H1 (cell line): ENCODE data around the gene TPRN. TPM values are rescaled to one million over a fixed set of nuclear protein-coding genes. Genes with fewer than 3 reads are reported as not detected.

Experiments
- CTCF ChIA-PET: fragments of 300-600 bp; sonication (Branson Sonifier 250); formaldehyde crosslinking; loops from one replicate; lab custom pipeline; 2021; ENCODE audit not compliant: partially characterized antibody; lab: Charles Lee
- POLR2A ChIA-PET: fragments of 300-600 bp; sonication (Branson Sonifier 250); formaldehyde crosslinking; loops from one replicate; lab custom pipeline; 2021; ENCODE audit warnings: inconsistent platforms; ENCODE audit not compliant: partially characterized antibody; lab: Charles Lee
- DNase-seq, 2 experiments: peaks; one replicate each; pipeline versions ENCODE4 v3.0.0 to v3.0.0-alpha.2; 2010 to 2022; ENCODE audit warnings: low spot score in 2 of 2, low read depth in 1 of 2, mixed read lengths in 1 of 2
- FAIRE-seq: peaks from 2 replicates; lab custom pipeline; 2011; peaks lifted over from hg19 to GRCh38; lab: Jason Lieb, UNC
- H2AFZ ChIP-seq: 2 replicates; pipeline ENCODE4 v1.8.1; 2012; ENCODE audit warnings: low read length, inconsistent platforms
- H2AK5ac ChIP-seq: 2 replicates; pipeline ENCODE4 v1.6.1; 2013; ENCODE audit warnings: low read depth, low read length
- H2BK120ac ChIP-seq: replicated peaks from 2 replicates; pipeline ENCODE3; 2013; ENCODE audit warnings: low read depth, low read length, inconsistent platforms
- H2BK12ac ChIP-seq: 2 replicates; pipeline ENCODE4 v1.6.1; 2013; ENCODE audit warnings: low read depth, low read length
- H2BK15ac ChIP-seq: 2 replicates; pipeline ENCODE4 v1.6.1; 2013; ENCODE audit warnings: low read length
- H2BK20ac ChIP-seq: 2 replicates; pipeline ENCODE4 v1.6.1; 2013; ENCODE audit warnings: low read length
- H2BK5ac ChIP-seq: 2 replicates; pipeline ENCODE4 v1.6.1; 2013; ENCODE audit warnings: low read depth, low read length
- H3K14ac ChIP-seq: 2 replicates; pipeline ENCODE4 v1.6.1; 2013; ENCODE audit warnings: inconsistent platforms; ENCODE audit not compliant: insufficient read length
- H3K18ac ChIP-seq: 2 replicates; pipeline ENCODE4 v1.6.1; 2013; ENCODE audit warnings: low read length; ENCODE audit errors: extremely low read depth
- H3K23ac ChIP-seq: 2 replicates; pipeline ENCODE4 v1.6.1; 2013; ENCODE audit warnings: inconsistent platforms; ENCODE audit not compliant: insufficient read length
- H3K23me2 ChIP-seq: 2 replicates; pipeline ENCODE4 v1.6.1; 2013; ENCODE audit warnings: low read depth, low read length
- H3K27ac ChIP-seq: 2 replicates; pipeline ENCODE4 v1.6.1; 2011; ENCODE audit warnings: low read depth, low read length, inconsistent platforms
- H3K27me3 ChIP-seq, 4 experiments: replicated peaks in 1 of 4; 1 replicate in 1 of 4; 2 replicates in 3 of 4; pipeline versions ENCODE4 v1.6.1 to v1.8.1; 2011 to 2013; ENCODE audit warnings: low read length in 3 of 4, mild to moderate bottlenecking in 3 of 4, inconsistent platforms in 2 of 4, mixed read lengths in 2 of 4, moderate library complexity in 1 of 4; ENCODE audit not compliant: control insufficient read depth in 3 of 4, insufficient read depth in 3 of 4; ENCODE audit errors: extremely low read depth in 1 of 4
- H3K36me3 ChIP-seq, 4 experiments: 2 replicates each; pipeline versions ENCODE4 v1.6.1 to v1.8.1; 2011 to 2013; ENCODE audit warnings: mild to moderate bottlenecking in 4 of 4, low read length in 3 of 4, moderate library complexity in 2 of 4, control low read depth in 1 of 4, inconsistent platforms in 1 of 4; ENCODE audit not compliant: insufficient read depth in 4 of 4, control insufficient read depth in 2 of 4
- H3K4ac ChIP-seq: replicated peaks from 2 replicates; pipeline ENCODE3; 2013; ENCODE audit warnings: low read length, low read depth, mixed read lengths, inconsistent platforms; ENCODE audit not compliant: insufficient read length
- H3K4me1 ChIP-seq, 4 experiments: replicated peaks in 1 of 4; 1 replicate in 1 of 4; 2 replicates in 3 of 4; pipeline versions ENCODE4 v1.6.1 to v1.8.1; 2011 to 2013; ENCODE audit warnings: low read length in 3 of 4, inconsistent platforms in 2 of 4, mixed read lengths in 1 of 4; ENCODE audit not compliant: insufficient read depth in 4 of 4, control insufficient read depth in 3 of 4
- H3K4me2 ChIP-seq, 2 experiments: 2 replicates each; pipeline versions ENCODE4 v1.6.1 to v1.8.1; 2011 to 2013; ENCODE audit warnings: low read depth in 2 of 2, low read length in 2 of 2, control low read depth in 1 of 2, inconsistent platforms in 1 of 2, mild to moderate bottlenecking in 1 of 2; ENCODE audit not compliant: insufficient read depth in 1 of 2
- H3K4me3 ChIP-seq, 4 experiments: fragments of 200-600, 300-600 bp in 1 of 4; sonication (generic), shearing (Covaris generic), sonication (Bioruptor Twin) in 1 of 4; 2 replicates each; pipeline versions ENCODE4 v1.5.1 to v1.8.1; 2011 to 2016; ENCODE audit warnings: low read length in 4 of 4, low read depth in 3 of 4, control low read depth in 2 of 4, inconsistent platforms in 2 of 4, mild to moderate bottlenecking in 2 of 4, mixed read lengths in 1 of 4, moderate library complexity in 1 of 4; ENCODE audit not compliant: insufficient read depth in 2 of 4; ENCODE audit errors: extremely low read depth in 1 of 4
- H3K56ac ChIP-seq: replicated peaks from 2 replicates; pipeline ENCODE3; 2013; ENCODE audit warnings: low read depth, mild to moderate bottlenecking, mixed read lengths, low read length, inconsistent platforms; ENCODE audit not compliant: insufficient read length
- H3K79me1 ChIP-seq: 2 replicates; pipeline ENCODE4 v1.6.1; 2013; ENCODE audit warnings: low read depth, low read length, control low read depth
- H3K79me2 ChIP-seq, 2 experiments: 2 replicates each; pipeline versions ENCODE4 v1.6.1 to v1.8.1; 2012 to 2013; ENCODE audit warnings: low read length in 2 of 2, mild to moderate bottlenecking in 2 of 2, inconsistent platforms in 1 of 2; ENCODE audit not compliant: insufficient read depth in 2 of 2, control insufficient read depth in 1 of 2
- H3K9ac ChIP-seq, 4 experiments: replicated peaks in 1 of 4; 1 replicate in 1 of 4; 2 replicates in 3 of 4; pipeline versions ENCODE4 v1.6.1 to v1.8.1; 2011 to 2013; ENCODE audit warnings: low read depth in 3 of 4, low read length in 3 of 4, control low read depth in 2 of 4, mild to moderate bottlenecking in 2 of 4, moderate library complexity in 2 of 4, inconsistent platforms in 1 of 4; ENCODE audit errors: extremely low read depth in 1 of 4
- H3K9me3 ChIP-seq, 2 experiments: 2 replicates each; pipeline versions ENCODE4 v1.6.1 to v1.8.1; 2012 to 2013; ENCODE audit warnings: mild to moderate bottlenecking in 2 of 2, moderate library complexity in 2 of 2, control low read depth in 1 of 2, inconsistent platforms in 1 of 2, low read depth in 1 of 2, low read length in 1 of 2, mixed read lengths in 1 of 2; ENCODE audit not compliant: insufficient read depth in 2 of 2
- H4K20me1 ChIP-seq, 2 experiments: replicated peaks in 1 of 2; 2 replicates each; pipeline versions ENCODE3 to v1.8.1; 2011 to 2013; ENCODE audit warnings: inconsistent platforms in 2 of 2, low read length in 2 of 2, mild to moderate bottlenecking in 1 of 2; ENCODE audit not compliant: insufficient read depth in 2 of 2, control insufficient read depth in 1 of 2
- H4K5ac ChIP-seq: 2 replicates; pipeline ENCODE4 v1.6.1; 2013; ENCODE audit warnings: low read length, low read depth, mixed read lengths, inconsistent platforms; ENCODE audit not compliant: insufficient read length
- H4K8ac ChIP-seq: 2 replicates; pipeline ENCODE4 v1.8.0; 2013; ENCODE audit warnings: mild to moderate bottlenecking, moderate library complexity, low read length, inconsistent platforms; ENCODE audit not compliant: insufficient read depth; ENCODE audit errors: extremely low read depth
- H4K91ac ChIP-seq: replicated peaks from 2 replicates; pipeline ENCODE3; 2013; ENCODE audit warnings: low read length, mixed read lengths, inconsistent platforms; ENCODE audit not compliant: insufficient read length
- CEBPB ChIP-seq: IDR thresholded peaks from 2 replicates; pipeline ENCODE4 v1.6.1; 2012; ENCODE audit warnings: low read depth, low read length
- CTBP2 ChIP-seq: IDR thresholded peaks from 2 replicates; pipeline ENCODE4 v1.7.0; 2011; ENCODE audit warnings: borderline replicate concordance, mild to moderate bottlenecking, moderate library complexity, mixed read lengths, low read length; ENCODE audit not compliant: insufficient read depth, insufficient read length
- MAFK ChIP-seq: IDR thresholded peaks from 2 replicates; pipeline ENCODE4 v1.6.1; 2012; ENCODE audit warnings: low read depth, mild to moderate bottlenecking, improper control_type of control experiment, low read length
- MAX ChIP-seq: IDR thresholded peaks from 2 replicates; pipeline ENCODE4 v1.6.1; 2012; ENCODE audit warnings: inconsistent platforms
- RAD21 ChIP-seq, 2 experiments: IDR thresholded peaks in 1 of 2; conservative IDR thresholded peaks in 1 of 2; 2 replicates each; pipeline ENCODE4 v1.6.1; 2011; ENCODE audit warnings: low read depth in 2 of 2, low read length in 2 of 2, improper control_type of control experiment in 1 of 2, inconsistent platforms in 1 of 2, mild to moderate bottlenecking in 1 of 2, moderate library complexity in 1 of 2
- RBBP5 ChIP-seq: IDR thresholded peaks from 2 replicates; pipeline ENCODE4 v1.7.1; 2012; ENCODE audit warnings: low read depth, mild to moderate bottlenecking, inconsistent platforms, low read length, moderate library complexity, borderline replicate concordance
- SP2 ChIP-seq: IDR thresholded peaks from 2 replicates; pipeline ENCODE4 v1.6.1; 2012; ENCODE audit warnings: mild to moderate bottlenecking, low read length, inconsistent platforms
- SUZ12 ChIP-seq: fragments of 200-600 bp; sonication (generic); IDR thresholded peaks from 2 replicates; pipeline ENCODE4 v1.6.1; 2012; ENCODE audit warnings: mild to moderate bottlenecking, inconsistent platforms, low read length, moderate library complexity, mixed read lengths
- TAF1 ChIP-seq: IDR thresholded peaks from 2 replicates; pipeline ENCODE4 v1.6.1; 2011; ENCODE audit warnings: mild to moderate bottlenecking, low read depth, low read length
- TCF12 ChIP-seq: IDR thresholded peaks from 2 replicates; pipeline ENCODE4 v1.6.1; 2011; ENCODE audit warnings: low read depth, mild to moderate bottlenecking, low read length
- ZNF274 ChIP-seq: IDR thresholded peaks from 2 replicates; pipeline ENCODE4 v1.7.0; 2012; ENCODE audit warnings: low read length, borderline replicate concordance; ENCODE audit errors: extremely low read depth
- WGBS, 2 experiments: shearing (Covaris generic) in 1 of 2; methylation state at CpG; one replicate each; pipeline versions ENCODE4 v1.1.6 to v1.1.7; 2013 to 2015; ENCODE audit warnings: low lambda C conversion rate in 2 of 2, mixed read lengths in 2 of 2, inconsistent platforms in 1 of 2, low coverage in 1 of 2, missing lambda C conversion rate in 1 of 2; ENCODE audit not compliant: insufficient replicate concordance in 2 of 2, insufficient coverage in 1 of 2, insufficient read length in 1 of 2; ENCODE audit errors: extremely low coverage in 1 of 2, missing lambda C conversion rate in 1 of 2; 5-methylcytosine and 5-hydroxymethylcytosine counted together
- polyA plus RNA-seq, 7 experiments: library from polyadenylated mRNA; depleted of rRNA in 3 of 7; stranded (reverse) in 5 of 7; unstranded in 2 of 7; fragments of >200 nt in 5 of 7; fragments of 200-250 nt in 2 of 7; gene quantifications; 1 replicate in 5 of 7; 2 replicates in 1 of 7; 4 replicates in 1 of 7; pipeline versions ENCODE4 v1.2.1 to v1.2.3, GENCODE V29; 2011 to 2013; ENCODE audit warnings: missing spikeins in 2 of 7, mixed read lengths in 2 of 7
- total RNA-seq: library from RNA; stranded (reverse); fragmentation: NEBNext Ultra II Directional; extraction: Animal tissue kit (Norgen Biotek cat#: 25700); gene quantifications from 2 replicates; pipeline ENCODE4 v1.2.1, GENCODE V29; 2021

TPRN gene
- total and polyA plus RNA-seq, 2 of the 8 experiments (the other 6 are each of a cell fraction or from before 2014, with no cell fraction given): 9.7 to 23.2 TPM

GRCh38 chr9:137172901-137173795, 27.4 kb downstream of the TPRN start:
- no peak overlapping the region for H3K9ac ChIP-seq
- no peak overlapping the region for H2BK12ac ChIP-seq
- H3K36me3 ChIP-seq: no peaks in the 10 kb centered on the region; a peak in 1 of 8 replicates
- POLR2A ChIA-PET: interaction anchor here (0.5 to 3.3 kb wide), 10 partner anchors 10 to 747 kb away, joined by 3 to 15 read pairs (median 3); partner anchors contain the start of genes ANAPC2, SSNA1 and TUBB4B
- H3K9me3 ChIP-seq: no peaks in the 10 kb centered on the region
- H4K8ac ChIP-seq: no peak overlapping the region
- H4K91ac ChIP-seq: no peak overlapping the region
- CTCF ChIA-PET: interaction anchor here (0.9 to 4.3 kb wide), 5 partner anchors 20 to 138 kb away, joined by 3 to 29 read pairs (median 8); no protein-coding TSS in a partner anchor
- FAIRE-seq: no peak
- H3K23me2 ChIP-seq: peaks cover 13% of the 10 kb centered on the region; the same call in 1 of the 2 replicates
- no peaks in the 10 kb centered on the region for H3K79me1 ChIP-seq
- H3K27ac ChIP-seq: no peak overlapping the region
- peaks cover 18 to 44% (median 35%) of the 10 kb centered on the region in 4 experiments for H3K27me3 ChIP-seq
- no peak overlapping the region for H3K14ac ChIP-seq
- no peak overlapping the region for H4K5ac ChIP-seq
- peaks cover 0 to 24% (median 13%) of the 10 kb centered on the region in 4 experiments; a peak in 6 of 7 replicates for H3K4me1 ChIP-seq
- no peak overlapping the region for H3K4ac ChIP-seq
- H3K56ac ChIP-seq: no peak overlapping the region
- no peak overlapping the region for H2BK120ac ChIP-seq
- no peak overlapping the region for H3K4me3 ChIP-seq
- H3K4me2 ChIP-seq: no peak overlapping the region
- no peak overlapping the region for H3K18ac ChIP-seq
- no peak overlapping the region for H3K23ac ChIP-seq
- DNase-seq: no peak
- peaks cover 0 to 18% of the 10 kb centered on the region in 2 experiments for H4K20me1 ChIP-seq
- no peak overlapping the region for H2BK15ac ChIP-seq
- 84% methylated on average over 18 of the region's 21 CpGs; no CpG with 5 or more reads in 1 of the 2 experiments for WGBS, 2 experiments
- no peak overlapping the region for H2AFZ ChIP-seq
- H2BK5ac ChIP-seq: no peak overlapping the region
- 0 out of 2 replicates have a peak overlapping the region, but pooled peaks have one; percentile 10 for H2BK20ac ChIP-seq
- no peaks in the 10 kb centered on the region for H3K79me2 ChIP-seq
- no peak overlapping the region for H2AK5ac ChIP-seq
- no peak for TF ChIP-seq CEBPB
- no peak for TF ChIP-seq SUZ12
- no peak for TF ChIP-seq RAD21 (IDR thresholded peaks at IDR 0.05 in 1 of 2, conservative IDR thresholded peaks at IDR 0.05 in 1 of 2; ENCODE audit: low read depth in 2 of 2, low read length in 2 of 2)
- TF ChIP-seq TCF12: no peak
- TF ChIP-seq MAFK: no peak
- TF ChIP-seq SP2: no peak
- TF ChIP-seq RBBP5: no peak
- TF ChIP-seq MAX: no peak
- no peak for TF ChIP-seq CTBP2
- TF ChIP-seq TAF1: no peak
- TF ChIP-seq ZNF274: no peak
